Activated T-helper 1 cell treated with anti-CD3 and anti-CD28 coated beads, Interleukin-12 subunit alpha, Interleukin-12 subunit beta, Interleukin-2, Interleukin-4 antibody, amounts not matched to agents 30 ng/mL and 10 ng/mL and 1 ng/mL, durations not matched to agents 14 hours and 24 hours and 36 hours (primary cell): ENCODE data around the gene KY. TPM values are rescaled to one million over a fixed set of nuclear protein-coding genes. Genes with fewer than 3 reads are reported as not detected.
"Not testable (repeated sequence)": the region's sequence is repeated elsewhere in the genome, so short reads cannot be mapped to it uniquely, and the experiment has no call there.

Source experiments
- DNase-seq: peaks from one replicate; pipeline ENCODE4 v3.0.0; 2021; ENCODE audit warnings: low spot score
- H3K27ac Mint-ChIP-seq: one replicate; pipeline ENCODE4 v1.8.0; 2021; ENCODE audit warnings: mild to moderate bottlenecking, mixed read lengths
- H3K27me3 Mint-ChIP-seq: one replicate; pipeline ENCODE4 v1.8.0; 2022; ENCODE audit warnings: mild to moderate bottlenecking, moderate library complexity, mixed read lengths; ENCODE audit not compliant: insufficient read depth
- H3K36me3 Mint-ChIP-seq: one replicate; pipeline ENCODE4 v1.8.0; 2021; ENCODE audit warnings: low read depth, mixed read lengths
- H3K4me1 Mint-ChIP-seq: one replicate; pipeline ENCODE4 v1.8.0; 2021; ENCODE audit warnings: low read depth, mixed read lengths
- H3K4me3 Mint-ChIP-seq: one replicate; pipeline ENCODE4 v1.8.0; 2021; ENCODE audit warnings: mild to moderate bottlenecking, moderate library complexity, mixed read lengths
- H3K9me3 Mint-ChIP-seq: one replicate; pipeline ENCODE4 v1.8.0; 2021; ENCODE audit warnings: mixed read lengths
- intact Hi-C: fragments of 100-400 bp; cut with micrococcal nuclease; formaldehyde crosslinking; loops from one replicate; pipeline ENCODE4 v1.15.1; 2024
- total RNA-seq: library from RNA; stranded (reverse); gene quantifications from 2 replicates; pipeline ENCODE4 v1.2.3, GENCODE V29; 2022

KY gene
- total RNA-seq, 1 donor from 2014 or later = not detected

GRCh38 chr3:134594331-134594741 lies 56.5 kb downstream of the KY start:
- no peak overlapping the region for H3K27ac Mint-ChIP-seq
- H3K4me3 Mint-ChIP-seq = no peak overlapping the region
- intact Hi-C loops = no loop called here
- no peaks in the 10 kb centered on the region for H3K4me1 Mint-ChIP-seq
- no peaks in the 10 kb centered on the region for H3K9me3 Mint-ChIP-seq
- DNase-seq = no peak
- H3K27me3 Mint-ChIP-seq = peaks cover 4% of the 10 kb centered on the region
- H3K36me3 Mint-ChIP-seq = no peaks in the 10 kb centered on the region

GRCh38 chr3:134592806-134593205 lies 58.0 kb downstream of the KY start:
- H3K27me3 Mint-ChIP-seq = peaks cover 6% of the 10 kb centered on the region
- H3K4me3 Mint-ChIP-seq = no peak overlapping the region
- DNase-seq = no peak
- H3K27ac Mint-ChIP-seq = no peak overlapping the region
- H3K36me3 Mint-ChIP-seq = no peaks in the 10 kb centered on the region
- intact Hi-C loops = no loop called here
- no peaks in the 10 kb centered on the region for H3K4me1 Mint-ChIP-seq
- no peaks in the 10 kb centered on the region for H3K9me3 Mint-ChIP-seq

DNA sequence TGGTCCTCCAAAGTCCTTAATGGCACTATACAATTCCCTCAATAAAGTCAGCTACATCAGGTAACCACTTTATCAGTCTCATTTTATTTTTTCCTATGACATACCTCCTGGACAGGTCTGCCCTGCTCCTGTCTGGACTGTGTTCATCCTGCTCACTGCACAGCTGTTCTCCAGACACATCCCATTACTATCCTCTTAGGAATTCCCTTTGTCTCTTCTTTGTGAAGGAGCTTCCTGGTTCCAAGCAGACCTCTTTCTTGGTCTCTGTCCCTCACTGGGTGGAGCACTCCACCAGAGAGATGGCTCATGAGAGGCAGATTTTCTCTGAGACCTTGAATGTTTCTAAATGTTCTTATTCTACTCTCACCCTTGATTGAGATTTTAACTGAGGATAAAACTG lies 60.1 kb downstream of the KY start:
- Mint-ChIP-seq H3K4me1 (no peaks in the 10 kb centered on the region), H3K4me3 (no peak overlapping the region), H3K27me3 (peaks cover 11% of the 10 kb centered on the region), H3K27ac (no peak overlapping the region), H3K36me3 (no peaks in the 10 kb centered on the region), H3K9me3 (no peaks in the 10 kb centered on the region)
- intact Hi-C loops = no loop called here
- DNase-seq = no peak

- H3K27ac Mint-ChIP-seq = no peak overlapping the region
- H3K9me3 Mint-ChIP-seq = peaks cover 10% of the 10 kb centered on the region
- H3K4me1 Mint-ChIP-seq = no peaks in the 10 kb centered on the region
- no peak overlapping the region for H3K4me3 Mint-ChIP-seq
- no peaks in the 10 kb centered on the region for H3K36me3 Mint-ChIP-seq
- intact Hi-C loops = no loop called here
- DNase-seq = no peak
- no peaks in the 10 kb centered on the region for H3K27me3 Mint-ChIP-seq
These were observed 71.6 kb downstream of the KY start for GRCh38 chr3:134579141-134579665.

DNA sequence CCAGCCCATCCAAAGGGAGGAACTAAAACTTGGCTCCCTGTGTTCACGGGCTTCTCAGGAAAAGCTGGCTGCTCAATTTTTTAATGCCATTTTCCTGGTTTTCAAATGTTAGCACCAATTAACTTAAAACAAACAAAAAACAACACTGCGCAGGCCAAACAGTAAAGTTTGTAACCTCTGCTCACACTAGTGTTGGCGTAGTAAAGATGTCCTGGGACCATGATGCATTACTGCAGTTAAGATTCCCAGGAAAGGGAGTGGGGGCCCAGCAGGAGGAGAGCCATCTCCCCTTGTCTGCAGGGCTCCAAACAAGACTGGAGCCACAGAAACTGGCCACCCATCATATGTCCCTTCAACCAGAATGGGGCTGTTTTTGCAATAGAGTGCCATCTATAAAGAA lies 74.0 kb downstream of the KY start:
- Mint-ChIP-seq H3K36me3 (no peaks in the 10 kb centered on the region), H3K9me3 (peaks cover 10% of the 10 kb centered on the region), H3K27ac (no peak overlapping the region), H3K4me1 (no peaks in the 10 kb centered on the region), H3K27me3 (no peaks in the 10 kb centered on the region), H3K4me3 (no peak overlapping the region)
- DNase-seq = no peak
- intact Hi-C loops = no loop called here

- intact Hi-C loops = no loop called here
- DNase-seq = no peak
- no peaks in the 10 kb centered on the region for H3K27me3 Mint-ChIP-seq
- H3K4me1 Mint-ChIP-seq = no peaks in the 10 kb centered on the region
- H3K4me3 Mint-ChIP-seq = no peak overlapping the region
- no peak overlapping the region for H3K27ac Mint-ChIP-seq
- no peaks in the 10 kb centered on the region for H3K36me3 Mint-ChIP-seq
- peaks cover 10% of the 10 kb centered on the region for H3K9me3 Mint-ChIP-seq
These were observed 74.4 kb downstream of the KY start for GRCh38 chr3:134576426-134576825.

DNA sequence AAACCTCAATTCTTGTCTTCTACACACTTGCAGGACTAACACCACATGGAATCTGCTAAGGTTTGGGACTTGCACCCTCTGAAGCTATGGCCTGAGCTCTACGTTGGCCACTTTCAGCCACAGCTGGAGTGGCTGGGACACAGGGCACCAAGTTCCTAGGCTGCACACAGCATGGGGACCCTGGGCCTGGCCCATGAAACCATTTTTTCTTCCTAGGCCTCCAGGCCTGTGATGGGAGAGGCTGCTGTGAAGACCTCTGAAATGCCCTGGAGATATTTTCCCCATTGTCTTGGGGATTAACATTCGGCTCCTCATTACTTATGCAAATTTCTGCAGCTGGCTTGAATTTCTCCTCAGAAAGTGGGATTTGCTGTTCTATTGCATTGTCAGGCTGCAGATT lies 80.9 kb downstream of the KY start:
- not testable (repeated sequence) for H3K27ac Mint-ChIP-seq

DNA sequence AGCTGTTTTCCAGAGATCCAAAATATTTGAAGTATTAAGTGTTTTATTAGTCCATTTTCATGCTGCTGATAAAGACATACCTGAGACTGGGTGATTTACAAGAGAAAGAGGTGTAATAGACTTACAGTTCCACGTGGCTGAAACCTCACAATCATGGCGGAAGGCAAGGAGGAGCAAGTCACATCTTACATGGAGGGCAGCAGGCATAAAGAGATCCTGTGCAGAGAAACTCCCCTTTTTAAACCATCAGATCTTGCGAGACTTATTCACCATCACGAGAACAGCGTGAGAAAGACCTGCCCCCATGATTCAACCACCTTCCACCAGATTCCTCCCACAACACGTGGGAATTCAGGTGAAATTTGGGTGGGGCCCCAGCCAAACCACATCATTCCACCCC lies 82.0 kb downstream of the KY start:
- no peak for DNase-seq
- peaks cover 4% of the 10 kb centered on the region for H3K36me3 Mint-ChIP-seq
- H3K27ac Mint-ChIP-seq = no peak overlapping the region
- H3K4me3 Mint-ChIP-seq = no peak overlapping the region
- intact Hi-C loops = no loop called here
- peaks cover 24% of the 10 kb centered on the region for H3K9me3 Mint-ChIP-seq
- no peaks in the 10 kb centered on the region for H3K4me1 Mint-ChIP-seq
- no peaks in the 10 kb centered on the region for H3K27me3 Mint-ChIP-seq

More for the DNA sequence above, 80.9 kb downstream of the KY start:
- H3K9me3 Mint-ChIP-seq = peaks cover 24% of the 10 kb centered on the region
- intact Hi-C loops, H3K27me3 Mint-ChIP-seq, H3K4me3 Mint-ChIP-seq, DNase-seq, H3K4me1 Mint-ChIP-seq, H3K36me3 Mint-ChIP-seq: not testable (repeated sequence)

DNA sequence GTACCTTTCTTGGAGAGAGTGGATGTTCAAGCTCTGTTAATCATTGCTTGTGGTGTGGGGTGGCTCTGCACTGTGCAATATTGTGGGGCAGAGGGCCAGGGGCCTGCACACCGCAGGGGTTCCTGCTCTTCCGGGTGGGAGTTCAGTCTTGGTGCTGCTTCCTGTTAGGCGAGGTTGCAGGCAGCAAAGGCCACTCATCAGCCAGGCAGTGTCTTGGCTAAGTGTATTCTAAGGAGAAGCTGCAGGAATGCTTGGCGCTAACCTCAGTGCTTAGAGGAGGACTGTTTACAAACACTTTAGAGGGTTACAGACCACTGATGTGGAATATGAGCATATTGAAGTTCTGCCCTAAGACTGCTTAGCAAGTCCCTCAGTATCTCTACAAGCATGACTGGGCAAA lies 83.2 kb downstream of the KY start:
- Mint-ChIP-seq H3K27me3 (no peaks in the 10 kb centered on the region), H3K4me3 (no peak overlapping the region), H3K4me1 (no peaks in the 10 kb centered on the region), H3K9me3 (peaks cover 24% of the 10 kb centered on the region), H3K27ac (no peak overlapping the region), H3K36me3 (peaks cover 8% of the 10 kb centered on the region)
- no peak for DNase-seq
- intact Hi-C loops = no loop called here

GRCh38 chr3:134564991-134565390 lies 85.8 kb downstream of the KY start:
- Mint-ChIP-seq H3K9me3 (peaks cover 12% of the 10 kb centered on the region), H3K36me3 (peaks cover 21% of the 10 kb centered on the region), H3K27me3 (no peaks in the 10 kb centered on the region), H3K4me1 (no peaks in the 10 kb centered on the region), H3K4me3 (no peak overlapping the region), H3K27ac (no peak overlapping the region)
- intact Hi-C loops = no loop called here
- no peak for DNase-seq

DNA sequence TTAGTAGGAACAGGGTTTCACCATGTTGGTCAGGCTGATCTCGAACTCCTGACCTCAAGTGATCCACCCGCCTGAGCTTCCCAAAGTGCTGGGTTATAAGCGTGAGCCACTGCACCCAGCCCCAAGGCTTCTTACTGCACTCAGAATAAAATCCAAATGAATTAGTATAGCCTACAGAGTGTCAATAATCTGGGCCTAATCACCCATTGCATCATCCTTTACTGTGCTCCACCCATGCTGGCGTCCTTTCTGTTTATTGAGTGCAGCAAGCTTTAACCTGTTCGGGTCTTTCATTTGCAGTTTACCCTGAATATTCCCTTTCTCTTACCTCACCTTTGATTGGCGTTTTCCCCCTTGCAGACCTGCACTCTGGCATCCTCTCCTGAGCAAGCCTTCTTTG lies 87.2 kb downstream of the KY start:
- intact Hi-C loops = no loop called here
- Mint-ChIP-seq H3K9me3 (peaks cover 6% of the 10 kb centered on the region), H3K27ac (no peak overlapping the region), H3K36me3 (peaks cover 28% of the 10 kb centered on the region), H3K4me1 (no peaks in the 10 kb centered on the region), H3K27me3 (no peaks in the 10 kb centered on the region), H3K4me3 (no peak overlapping the region)
- no peak for DNase-seq

GRCh38 chr3:134562055-134562454 lies 88.8 kb downstream of the KY start:
- DNase-seq = no peak
- intact Hi-C loops = no loop called here
- no peaks in the 10 kb centered on the region for H3K9me3 Mint-ChIP-seq
- H3K27me3 Mint-ChIP-seq = no peaks in the 10 kb centered on the region
- no peak overlapping the region for H3K27ac Mint-ChIP-seq
- H3K4me3 Mint-ChIP-seq = no peak overlapping the region
- H3K36me3 Mint-ChIP-seq = peaks cover 31% of the 10 kb centered on the region
- no peaks in the 10 kb centered on the region for H3K4me1 Mint-ChIP-seq

GRCh38 chr3:134559591-134559990 lies 91.2 kb downstream of the KY start:
- no peaks in the 10 kb centered on the region for H3K4me1 Mint-ChIP-seq
- no peak overlapping the region for H3K27ac Mint-ChIP-seq
- H3K27me3 Mint-ChIP-seq = no peaks in the 10 kb centered on the region
- no peak overlapping the region for H3K4me3 Mint-ChIP-seq
- intact Hi-C loops = no loop called here
- peaks cover 29% of the 10 kb centered on the region for H3K36me3 Mint-ChIP-seq
- H3K9me3 Mint-ChIP-seq = no peaks in the 10 kb centered on the region
- no peak for DNase-seq
